ENCODE data around the gene VSIR. TPM values are rescaled to one million over a fixed set of nuclear protein-coding genes. Genes with fewer than 3 reads are reported as not detected.

The VSIR gene
- total RNA-seq, 2 donors from 2014 or later, result 0.07 to 0.68 TPM

- H3K36me3 Mint-ChIP-seq (ENCODE audit: low read depth), result no peaks in the 10 kb centered on the region
- H3K27ac Mint-ChIP-seq, result no peak overlapping the region
- no peaks in the 10 kb centered on the region for H3K36me3 ChIP-seq (ENCODE audit: control insufficient read depth, insufficient read depth, low read length)
- H3K9me3 ChIP-seq (ENCODE audit: control insufficient read depth, low read length), result no peaks in the 10 kb centered on the region
- 71 to 84% methylated on average over 9 to 10 of the region's 10 CpGs for WGBS, 2 experiments (ENCODE audit: insufficient coverage in 1 of 2, insufficient read length in 1 of 2)
- H3K27me3 ChIP-seq (ENCODE audit: control insufficient read depth, insufficient read depth, low read length, poor library complexity, severe bottlenecking), result no peaks in the 10 kb centered on the region
- no peak overlapping the region for H3K27ac ChIP-seq (ENCODE audit: low read depth, low read length)
- H3K4me3 ChIP-seq (ENCODE audit: low read length), result no peak overlapping the region
- peaks cover 6% of the 10 kb centered on the region for H3K27me3 Mint-ChIP-seq (ENCODE audit: insufficient read depth)
- no peak for TF ChIP-seq CTCF (conservative IDR thresholded peaks at IDR 0.05)
- H3K9me3 Mint-ChIP-seq, result no peaks in the 10 kb centered on the region
- no peak for DNase-seq
- H3K4me1 Mint-ChIP-seq, result no peaks in the 10 kb centered on the region
- H3K9ac ChIP-seq (ENCODE audit: extremely low read depth, low read length, poor library complexity, severe bottlenecking), result no peak overlapping the region
- no peak overlapping the region for H3K4me3 Mint-ChIP-seq
- no peaks in the 10 kb centered on the region for H3K4me1 ChIP-seq (ENCODE audit: control insufficient read depth, insufficient read depth, low read length)
Measured at GRCh38 chr10:71799112-71799511, 25.8 kb upstream of the VSIR start.

- H3K4me1 Mint-ChIP-seq, result no peaks in the 10 kb centered on the region
- H3K27me3 ChIP-seq (ENCODE audit: control insufficient read depth, insufficient read depth, low read length, poor library complexity, severe bottlenecking), result no peaks in the 10 kb centered on the region
- H3K27me3 Mint-ChIP-seq (ENCODE audit: insufficient read depth), result peaks cover 5% of the 10 kb centered on the region
- H3K27ac Mint-ChIP-seq, result no peak overlapping the region
- H3K9me3 Mint-ChIP-seq, result no peaks in the 10 kb centered on the region
- H3K9ac ChIP-seq (ENCODE audit: extremely low read depth, low read length, poor library complexity, severe bottlenecking), result no peak overlapping the region
- no peak overlapping the region for H3K4me3 ChIP-seq (ENCODE audit: low read length)
- no peak for DNase-seq
- H3K27ac ChIP-seq (ENCODE audit: low read depth, low read length), result no peak overlapping the region
- H3K9me3 ChIP-seq (ENCODE audit: control insufficient read depth, low read length), result no peaks in the 10 kb centered on the region
- no peaks in the 10 kb centered on the region for H3K4me1 ChIP-seq (ENCODE audit: control insufficient read depth, insufficient read depth, low read length)
- no peak overlapping the region for H3K4me3 Mint-ChIP-seq
- H3K36me3 ChIP-seq (ENCODE audit: control insufficient read depth, insufficient read depth, low read length), result no peaks in the 10 kb centered on the region
- H3K36me3 Mint-ChIP-seq (ENCODE audit: low read depth), result no peaks in the 10 kb centered on the region
- 84 to 92% methylated on average over 4 to 6 of the region's 6 CpGs for WGBS, 2 experiments (ENCODE audit: insufficient coverage in 1 of 2, insufficient read length in 1 of 2)
- no peak for TF ChIP-seq CTCF (conservative IDR thresholded peaks at IDR 0.05)
Measured at GRCh38 chr10:71798308-71798624, 24.9 kb upstream of the VSIR start.

GRCh38 chr10:71797533-71798307 lies 24.4 kb upstream of the VSIR start:
- H3K27ac ChIP-seq (ENCODE audit: low read depth, low read length), result no peak overlapping the region
- no peak overlapping the region for H3K4me3 ChIP-seq (ENCODE audit: low read length)
- H3K9me3 Mint-ChIP-seq, result no peaks in the 10 kb centered on the region
- H3K27ac Mint-ChIP-seq, result no peak overlapping the region
- H3K9me3 ChIP-seq (ENCODE audit: control insufficient read depth, low read length), result no peaks in the 10 kb centered on the region
- no peaks in the 10 kb centered on the region for H3K4me1 Mint-ChIP-seq
- H3K9ac ChIP-seq (ENCODE audit: extremely low read depth, low read length, poor library complexity, severe bottlenecking), result no peak overlapping the region
- H3K4me3 Mint-ChIP-seq, result no peak overlapping the region
- H3K27me3 ChIP-seq (ENCODE audit: control insufficient read depth, insufficient read depth, low read length, poor library complexity, severe bottlenecking), result no peaks in the 10 kb centered on the region
- no peaks in the 10 kb centered on the region for H3K36me3 Mint-ChIP-seq (ENCODE audit: low read depth)
- H3K36me3 ChIP-seq (ENCODE audit: control insufficient read depth, insufficient read depth, low read length), result no peaks in the 10 kb centered on the region
- no peak for DNase-seq
- H3K27me3 Mint-ChIP-seq (ENCODE audit: insufficient read depth), result peaks cover 6% of the 10 kb centered on the region
- H3K4me1 ChIP-seq (ENCODE audit: control insufficient read depth, insufficient read depth, low read length), result no peaks in the 10 kb centered on the region
- TF ChIP-seq CTCF (conservative IDR thresholded peaks at IDR 0.05), result no peak
- WGBS, 2 experiments (ENCODE audit: insufficient coverage in 1 of 2, insufficient read length in 1 of 2), result 83 to 90% methylated on average over 6 to 10 of the region's 10 CpGs
